HFF-Myc (cell line): Measurements from ENCODE around the gene C1QTNF2.

Source experiments
- DNase-seq: peaks from one replicate; pipeline ENCODE4 v3.0.0-alpha.2; 2011; ENCODE audit warnings: low read depth; ENCODE audit errors: extremely low read depth
- H3K4me3 ChIP-seq: replicated peaks from 2 replicates; pipeline ENCODE4 v1.5.1; 2011; ENCODE audit warnings: low read depth, mild to moderate bottlenecking, control low read depth, low read length
- CTCF ChIP-seq: IDR thresholded peaks from 2 replicates; pipeline ENCODE4 v1.5.1; 2012; ENCODE audit warnings: mild to moderate bottlenecking, low read depth, low read length, control low read depth; ENCODE audit errors: missing control alignments

The C1QTNF2 gene, protein sequence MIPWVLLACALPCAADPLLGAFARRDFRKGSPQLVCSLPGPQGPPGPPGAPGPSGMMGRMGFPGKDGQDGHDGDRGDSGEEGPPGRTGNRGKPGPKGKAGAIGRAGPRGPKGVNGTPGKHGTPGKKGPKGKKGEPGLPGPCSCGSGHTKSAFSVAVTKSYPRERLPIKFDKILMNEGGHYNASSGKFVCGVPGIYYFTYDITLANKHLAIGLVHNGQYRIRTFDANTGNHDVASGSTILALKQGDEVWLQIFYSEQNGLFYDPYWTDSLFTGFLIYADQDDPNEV

GRCh38 chr5:160369990-160370712 is at the start of gene C1QTNF2:
C1QTNF2 (minus strand) TSS chr5:160370626; CDS start chr5:160355011, 15,615 bp downstream.
- peak within 1 kb of the TSS; percentile 47 for H3K4me3 ChIP-seq
- TF ChIP-seq CTCF = no peak
- no peak for DNase-seq

DNA sequence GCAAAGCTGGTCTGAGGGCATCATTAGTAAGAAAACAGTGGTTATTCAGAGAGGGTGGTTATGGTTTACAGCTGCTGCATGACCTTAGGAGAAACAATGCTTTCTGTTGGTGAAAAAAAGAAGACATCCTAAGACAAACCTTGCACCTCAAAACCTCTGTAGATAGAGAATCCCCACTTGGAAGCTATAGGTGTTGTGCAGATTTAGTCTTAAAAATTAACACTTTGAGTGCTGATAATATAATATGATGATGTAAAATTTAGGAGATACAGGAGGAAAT is 49.8 kb upstream of the C1QTNF2 start:
- TF ChIP-seq CTCF = no peak
- H3K4me3 ChIP-seq = no peak overlapping the region
- no peak for DNase-seq

DNA sequence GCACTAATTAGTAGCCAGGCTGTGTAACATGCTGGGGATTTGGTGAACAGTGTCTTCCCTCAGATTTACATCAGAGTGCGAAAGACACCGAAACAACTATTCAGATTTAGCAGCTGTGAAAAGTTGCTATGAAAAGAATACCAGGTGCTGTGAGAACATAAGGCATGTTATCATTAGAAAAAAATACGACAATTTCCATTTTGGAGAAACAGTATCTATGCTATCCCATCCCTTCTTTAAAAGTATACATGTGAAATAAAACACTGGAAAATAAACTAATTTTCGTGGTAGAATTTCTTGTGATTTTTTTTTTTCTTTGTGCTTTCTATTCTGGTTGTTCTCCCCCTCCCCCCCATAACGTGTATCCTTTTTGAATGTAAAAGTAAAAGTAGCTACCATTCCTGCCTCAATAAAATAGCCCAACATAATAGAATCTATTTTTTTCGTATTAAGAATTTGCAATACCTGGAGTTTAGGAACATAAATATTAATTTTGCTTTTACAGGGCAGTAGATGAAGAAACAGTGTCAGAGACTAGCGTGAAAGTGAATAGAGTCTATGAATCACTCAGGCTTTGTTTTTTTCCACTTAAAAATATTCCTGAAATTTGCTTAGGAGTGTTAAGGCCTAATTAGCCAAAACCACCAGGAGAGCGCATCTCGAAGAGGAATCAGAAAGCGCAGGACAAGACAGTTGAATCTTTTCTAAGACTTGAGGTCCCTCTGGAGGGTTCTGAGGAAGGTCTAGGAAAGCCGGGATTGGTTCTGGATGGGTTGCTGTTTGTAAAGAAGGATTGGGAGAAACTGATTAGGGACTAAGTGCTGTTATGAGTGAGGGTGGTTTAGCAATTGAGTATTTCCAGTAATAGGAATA is 49.3 kb upstream of the C1QTNF2 start:
- peak overlapping the region; percentile 93 for H3K4me3 ChIP-seq
- no peak for TF ChIP-seq CTCF
- DNase-seq = no peak

DNA sequence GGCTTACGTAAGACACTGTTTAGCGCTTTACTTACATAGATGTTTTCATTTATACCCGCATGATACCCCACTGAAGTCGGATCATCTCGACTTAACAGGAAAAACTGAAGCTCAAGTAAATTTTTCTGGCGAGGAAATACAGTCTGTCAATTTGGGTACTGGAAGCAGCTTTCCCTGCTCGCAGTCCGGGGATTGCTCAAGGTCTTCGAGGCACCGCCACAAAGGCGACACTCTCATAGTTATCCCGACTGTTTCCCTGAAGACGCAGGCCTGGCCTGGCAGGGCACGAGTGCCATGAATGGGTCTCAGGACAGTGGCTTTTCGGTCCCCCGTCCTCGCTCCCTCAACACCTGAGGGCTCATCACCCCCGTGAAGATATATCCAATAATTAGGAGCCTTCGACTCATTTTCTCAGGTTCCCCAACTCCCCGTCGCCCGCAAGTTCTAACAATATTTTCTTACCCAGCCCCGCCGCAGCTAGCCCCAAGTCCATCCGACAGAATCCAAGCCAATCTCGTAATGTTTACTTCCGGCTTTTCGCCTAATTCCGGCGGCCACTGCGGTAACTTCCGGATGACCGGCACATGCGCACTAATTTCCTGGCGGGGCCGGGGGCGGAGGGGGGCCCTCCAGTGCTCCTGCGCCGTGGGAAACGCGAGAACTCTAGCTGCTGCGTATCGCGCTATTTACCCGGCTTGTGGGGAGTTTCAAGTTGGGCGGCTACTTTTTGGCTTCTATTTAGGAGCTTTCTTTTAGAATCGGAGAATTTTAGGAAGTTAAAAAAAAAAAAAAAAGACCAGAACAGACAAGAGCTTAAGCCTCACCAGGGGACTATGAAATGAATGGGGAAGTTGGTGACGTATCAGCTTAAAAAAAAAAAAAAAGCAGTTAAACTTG is 48.4 kb upstream of the C1QTNF2 start, which contains the start of gene SLU7:
TSS of gene SLU7 (minus strand) at position 521 of the 897 bp plus-strand sequence. CDS start 3,787 bp downstream, outside the sequence.
- H3K4me3 ChIP-seq = peak within 1 kb of the TSS; percentile 93
- peak; percentile 89 for DNase-seq

GRCh38 chr5:160399402-160400353 is 29.3 kb upstream of the C1QTNF2 start, which contains the start of gene FAM200C:
FAM200C (minus strand) TSS chr5:160400054; CDS start chr5:160395490, 4,564 bp downstream.
- TF ChIP-seq CTCF = no peak
- peak; percentile 82 for DNase-seq
- H3K4me3 ChIP-seq = peak within 1 kb of the TSS; percentile 50

More for the DNA sequence above, 48.4 kb upstream of the C1QTNF2 start, which contains the start of gene SLU7:
- no peak for TF ChIP-seq CTCF
